RWPE2 (cell line): ENCODE data around the gene GRIK2.
A peak's percentile ranks its signal among the peaks of the same experiment; 100 is the strongest.

Experiments used
- ATAC-seq: fragments of 200-7000 bp; cut with Tn5 transposase; 3 replicates; pipeline ENCODE4 v1.9.1; 2021; ENCODE audit warnings: low read depth
- DNase-seq: peaks from one replicate; pipeline ENCODE4 v3.0.0-alpha.2; 2020; ENCODE audit warnings: low spot score
- H3K27ac ChIP-seq: fragments of 450-650 bp; 2 replicates; pipeline ENCODE4 v1.5.1; 2017; ENCODE audit warnings: mild to moderate bottlenecking; ENCODE audit not compliant: poor library complexity, severe bottlenecking
- H3K27me3 ChIP-seq: fragments of 250-450 bp; sonication (Bioruptor Pico); 2 replicates; pipeline ENCODE4 v1.5.1; 2021; ENCODE audit warnings: mild to moderate bottlenecking, moderate library complexity; ENCODE audit not compliant: insufficient read depth, poor library complexity, severe bottlenecking
- H3K36me3 ChIP-seq: fragments of 250-450 bp; sonication (Bioruptor Pico); 2 replicates; pipeline ENCODE4 v1.5.1; 2020; ENCODE audit warnings: low read depth, mild to moderate bottlenecking, moderate library complexity
- H3K4me1 ChIP-seq: fragments of 250-450 bp; sonication (Bioruptor Pico); 2 replicates; pipeline ENCODE4 v1.5.1; 2021; ENCODE audit warnings: mild to moderate bottlenecking, moderate library complexity; ENCODE audit not compliant: insufficient read depth, poor library complexity, severe bottlenecking
- H3K4me3 ChIP-seq: fragments of 250-450 bp; sonication (Bioruptor Pico); 2 replicates; pipeline ENCODE4 v1.5.1; 2021; ENCODE audit warnings: mild to moderate bottlenecking, moderate library complexity; ENCODE audit not compliant: severe bottlenecking
- H3K9me3 ChIP-seq: fragments of 250-450 bp; sonication (Bioruptor Pico); 2 replicates; pipeline ENCODE4 v1.5.1; 2021; ENCODE audit warnings: mild to moderate bottlenecking, moderate library complexity; ENCODE audit not compliant: severe bottlenecking
- CTCF ChIP-seq: fragments of 450-650 bp; IDR thresholded peaks from one replicate; pipeline ENCODE4 v1.5.1; 2017; ENCODE audit warnings: mild to moderate bottlenecking, moderate library complexity; ENCODE audit not compliant: poor library complexity, severe bottlenecking

GRIK2 gene

GRCh38 chr6:101765281-101765680, 371.8 kb downstream of the GRIK2 start:
- ATAC-seq (no peak), DNase-seq (no peak)
- Histone ChIP-seq H3K4me1 (peaks cover 5% of the 10 kb centered on the region), H3K4me3 (no peak overlapping the region), H3K9me3 (no peaks in the 10 kb centered on the region), H3K36me3 (no peaks in the 10 kb centered on the region), H3K27me3 (no peaks in the 10 kb centered on the region), H3K27ac (no peak overlapping the region)
- TF ChIP-seq CTCF, result no peak

GRCh38 chr6:101770116-101770515, 376.6 kb downstream of the GRIK2 start:
- Histone ChIP-seq H3K36me3 (no peaks in the 10 kb centered on the region), H3K27me3 (no peaks in the 10 kb centered on the region), H3K27ac (no peak overlapping the region), H3K4me1 (no peaks in the 10 kb centered on the region), H3K4me3 (no peak overlapping the region), H3K9me3 (no peaks in the 10 kb centered on the region)
- TF ChIP-seq CTCF, result no peak
- DNase-seq (no peak), ATAC-seq (no peak)

GRCh38 chr6:101776919-101777350, 383.4 kb downstream of the GRIK2 start:
- TF ChIP-seq CTCF, result no peak
- no peaks in the 10 kb centered on the region for H3K9me3 ChIP-seq
- H3K36me3 ChIP-seq, result no peaks in the 10 kb centered on the region
- no peaks in the 10 kb centered on the region for H3K27me3 ChIP-seq
- no peaks in the 10 kb centered on the region for H3K4me1 ChIP-seq
- DNase-seq (no peak), ATAC-seq (no peak)
- no peak overlapping the region for H3K27ac ChIP-seq
- no peak overlapping the region for H3K4me3 ChIP-seq

GRCh38 chr6:101777646-101778045, 384.1 kb downstream of the GRIK2 start:
- Histone ChIP-seq H3K4me1 (no peaks in the 10 kb centered on the region), H3K36me3 (no peaks in the 10 kb centered on the region), H3K9me3 (no peaks in the 10 kb centered on the region), H3K27me3 (no peaks in the 10 kb centered on the region), H3K27ac (no peak overlapping the region), H3K4me3 (no peak overlapping the region)
- DNase-seq, result no peak
- no peak for ATAC-seq
- TF ChIP-seq CTCF, result no peak

GRCh38 chr6:101779051-101779844, 385.7 kb downstream of the GRIK2 start:
- H3K27me3 ChIP-seq, result no peaks in the 10 kb centered on the region
- no peak for TF ChIP-seq CTCF
- no peaks in the 10 kb centered on the region for H3K9me3 ChIP-seq
- no peaks in the 10 kb centered on the region for H3K36me3 ChIP-seq
- no peaks in the 10 kb centered on the region for H3K4me1 ChIP-seq
- no peak overlapping the region for H3K27ac ChIP-seq
- DNase-seq (no peak), ATAC-seq (peak; percentile 75)
- H3K4me3 ChIP-seq, result no peak overlapping the region
